ENCODE data around the gene CYP4F2. TPM values are rescaled to one million over a fixed set of nuclear protein-coding genes. Genes with fewer than 3 reads are reported as not detected.

Gene CYP4F2
- total RNA-seq, 4 donors from 2014 or later, result 19.8 to 915 (median 698) TPM

DNA sequence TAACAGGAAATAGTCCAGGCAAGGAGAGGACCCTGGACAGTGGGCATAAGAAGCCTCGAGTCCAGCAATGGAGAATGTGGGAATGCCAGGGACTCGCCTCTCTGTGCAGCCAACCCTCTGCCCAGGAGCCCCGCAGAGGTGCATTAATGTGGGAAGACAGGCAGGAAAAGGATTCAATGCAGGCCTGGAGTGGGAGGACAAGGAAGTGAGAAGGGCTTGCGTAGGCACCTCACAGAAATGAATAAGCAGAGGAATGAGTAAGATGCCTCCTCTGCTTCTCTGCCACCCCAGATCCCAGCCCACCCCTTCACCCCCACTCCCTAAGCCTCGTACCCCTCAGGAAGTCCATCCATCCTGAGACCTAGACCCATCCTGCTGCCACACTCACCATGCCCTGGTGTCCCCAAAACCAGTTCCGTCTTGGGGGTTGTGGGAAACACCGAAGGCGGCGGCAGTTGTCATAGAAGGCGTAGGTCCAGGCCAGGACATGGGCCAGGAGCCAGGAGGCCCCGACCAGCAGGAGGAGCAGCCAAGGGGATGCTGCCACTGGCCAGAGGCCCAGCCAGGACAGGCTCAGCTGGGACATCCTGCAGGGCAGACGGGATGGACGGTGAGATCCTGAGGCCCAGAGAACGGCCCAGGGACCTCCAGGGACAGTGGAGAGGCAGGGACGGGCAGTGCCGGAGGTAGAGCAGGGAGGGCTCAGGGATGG is 692 bp downstream of the CYP4F2 start:
- H3K36me3 ChIP-seq, result no peaks in the 10 kb centered on the region
- peaks cover 0 to 7% (median 0%) of the 10 kb centered on the region in 4 donors for H3K4me1 ChIP-seq
- peak overlapping the region in 3 of 4 donors; percentile 19 to 86 (median 59) for H3K27ac ChIP-seq
- H3K27me3 ChIP-seq, result no peaks in the 10 kb centered on the region
- H3K9me3 ChIP-seq, result no peaks in the 10 kb centered on the region
- peak in 1 of 3 donors; percentile 46 for DNase-seq
- peak overlapping the region in 2 of 4 donors; percentile 48 to 54 for H3K4me3 ChIP-seq
- peak in 1 of 2 donors; percentile 26 for TF ChIP-seq POLR2A (IDR thresholded peaks at IDR 0.05)
- TF ChIP-seq, protein P1, sequence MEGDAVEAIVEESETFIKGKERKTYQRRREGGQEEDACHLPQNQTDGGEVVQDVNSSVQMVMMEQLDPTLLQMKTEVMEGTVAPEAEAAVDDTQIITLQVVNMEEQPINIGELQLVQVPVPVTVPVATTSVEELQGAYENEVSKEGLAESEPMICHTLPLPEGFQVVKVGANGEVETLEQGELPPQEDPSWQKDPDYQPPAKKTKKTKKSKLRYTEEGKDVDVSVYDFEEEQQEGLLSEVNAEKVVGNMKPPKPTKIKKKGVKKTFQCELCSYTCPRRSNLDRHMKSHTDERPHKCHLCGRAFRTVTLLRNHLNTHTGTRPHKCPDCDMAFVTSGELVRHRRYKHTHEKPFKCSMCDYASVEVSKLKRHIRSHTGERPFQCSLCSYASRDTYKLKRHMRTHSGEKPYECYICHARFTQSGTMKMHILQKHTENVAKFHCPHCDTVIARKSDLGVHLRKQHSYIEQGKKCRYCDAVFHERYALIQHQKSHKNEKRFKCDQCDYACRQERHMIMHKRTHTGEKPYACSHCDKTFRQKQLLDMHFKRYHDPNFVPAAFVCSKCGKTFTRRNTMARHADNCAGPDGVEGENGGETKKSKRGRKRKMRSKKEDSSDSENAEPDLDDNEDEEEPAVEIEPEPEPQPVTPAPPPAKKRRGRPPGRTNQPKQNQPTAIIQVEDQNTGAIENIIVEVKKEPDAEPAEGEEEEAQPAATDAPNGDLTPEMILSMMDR (IDR thresholded peaks at IDR 0.05), result no peak

DNA sequence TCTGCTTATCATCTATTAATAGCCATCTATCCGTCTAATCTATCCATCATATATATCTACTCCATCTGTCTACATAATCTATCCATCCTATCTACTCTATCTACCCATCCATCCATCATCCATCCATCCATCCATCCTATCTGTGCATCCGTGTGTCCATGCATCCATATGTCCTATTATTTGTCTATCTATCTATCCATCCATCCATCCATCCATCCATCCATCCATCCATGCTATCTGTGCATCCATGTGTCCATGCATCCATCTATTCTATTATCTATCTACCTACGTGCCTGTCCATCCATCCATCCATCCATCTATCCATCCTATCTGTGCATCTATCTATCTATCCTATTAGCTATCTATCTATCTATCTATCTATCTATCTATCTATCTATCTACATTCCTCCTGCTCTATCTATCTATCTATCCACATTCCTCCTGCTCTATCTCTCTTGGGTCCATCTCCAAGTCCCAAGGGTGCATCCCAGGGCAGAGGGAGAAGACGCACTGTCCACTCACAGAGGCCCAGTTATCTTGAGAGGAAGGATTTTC is 1.9 kb downstream of the CYP4F2 start:
- H3K9me3 ChIP-seq, result no peaks in the 10 kb centered on the region
- H3K4me3 ChIP-seq, result no peak overlapping the region
- no peaks in the 10 kb centered on the region for H3K36me3 ChIP-seq
- peak overlapping the region in 1 of 4 donors; percentile 86 for H3K27ac ChIP-seq
- peaks cover 0 to 7% (median 0%) of the 10 kb centered on the region in 4 donors for H3K4me1 ChIP-seq
- no peak for TF ChIP-seq POLR2A (IDR thresholded peaks at IDR 0.05)
- TF ChIP-seq, protein P1 (IDR thresholded peaks at IDR 0.05), result no peak
- H3K27me3 ChIP-seq, result no peaks in the 10 kb centered on the region
- DNase-seq, result no peak

DNA sequence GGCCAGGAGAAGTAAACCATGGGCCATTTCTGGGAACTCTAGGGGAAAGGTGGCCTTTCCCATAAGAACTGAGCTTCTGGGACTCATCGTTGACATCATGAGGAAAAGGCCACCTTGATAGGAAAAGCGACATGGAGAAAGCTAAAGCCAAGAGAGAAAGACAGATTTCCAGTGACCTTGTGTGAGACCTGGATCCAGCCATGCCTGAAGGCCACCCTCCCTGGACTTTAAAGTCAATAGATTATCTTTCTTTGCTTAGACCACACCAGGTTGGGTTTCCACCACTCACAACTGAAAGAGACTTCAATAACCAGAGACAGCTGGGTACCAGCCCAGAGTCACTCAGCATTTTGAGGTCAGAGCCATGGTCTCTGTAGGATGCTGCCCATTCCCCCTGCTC is 3.5 kb downstream of the CYP4F2 start:
- TF ChIP-seq, protein P1 (IDR thresholded peaks at IDR 0.05), result no peak
- no peak for TF ChIP-seq POLR2A (IDR thresholded peaks at IDR 0.05)
- no peak for DNase-seq
- Histone ChIP-seq H3K27me3 (no peaks in the 10 kb centered on the region), H3K27ac (peak overlapping the region in 1 of 4 donors; percentile 80), H3K4me3 (no peak overlapping the region), H3K36me3 (no peaks in the 10 kb centered on the region), H3K9me3 (no peaks in the 10 kb centered on the region), H3K4me1 (peaks cover 0 to 7% (median 0%) of the 10 kb centered on the region in 4 donors)

DNA sequence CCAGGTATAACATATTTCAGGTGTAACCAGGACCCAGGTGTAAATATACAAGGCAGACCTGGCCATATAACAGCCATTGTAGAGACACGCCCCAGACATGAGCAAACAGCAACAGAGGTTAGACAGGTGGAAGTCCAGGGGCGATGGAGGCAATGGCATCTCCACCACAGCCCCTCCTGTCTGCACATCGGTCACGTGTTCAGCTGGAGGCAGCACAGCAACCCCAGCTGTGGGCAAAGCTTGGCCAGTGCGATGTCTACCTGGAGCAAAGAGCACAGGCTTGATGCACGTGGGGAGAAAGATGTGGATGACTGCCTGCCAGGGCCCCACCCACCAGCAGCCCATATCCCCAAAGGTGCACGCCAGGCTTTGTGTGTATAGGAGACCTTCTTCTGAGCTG is 4.4 kb downstream of the CYP4F2 start:
- Histone ChIP-seq H3K9me3 (no peaks in the 10 kb centered on the region), H3K27ac (peak overlapping the region in 2 of 4 donors; percentile 23 to 80), H3K36me3 (no peaks in the 10 kb centered on the region), H3K4me1 (peaks cover 0 to 7% (median 0%) of the 10 kb centered on the region in 4 donors), H3K4me3 (no peak overlapping the region), H3K27me3 (no peaks in the 10 kb centered on the region)
- peak in 1 of 2 donors; percentile 15 for TF ChIP-seq POLR2A (IDR thresholded peaks at IDR 0.05)
- TF ChIP-seq, protein P1 (IDR thresholded peaks at IDR 0.05), result no peak
- peak in 2 of 3 donors; percentile 87 to 90 for DNase-seq

GRCh38 chr19:15892012-15892411 is 5.9 kb downstream of the CYP4F2 start:
- no peaks in the 10 kb centered on the region for H3K36me3 ChIP-seq
- no peaks in the 10 kb centered on the region for H3K27me3 ChIP-seq
- H3K9me3 ChIP-seq, result no peaks in the 10 kb centered on the region
- no peak overlapping the region for H3K4me3 ChIP-seq
- peaks cover 0 to 7% (median 0%) of the 10 kb centered on the region in 4 donors for H3K4me1 ChIP-seq
- DNase-seq, result no peak
- H3K27ac ChIP-seq, result no peak overlapping the region
- TF ChIP-seq, protein P1 (IDR thresholded peaks at IDR 0.05), result no peak
- no peak for TF ChIP-seq POLR2A (IDR thresholded peaks at IDR 0.05)

Data from Peyer's patch (tissue), 4 donors.